D721Med (cell line): ENCODE measurements around the gene UAP1.
"Not testable (repeated sequence)": the region's sequence is repeated elsewhere in the genome, so short reads cannot be mapped to it uniquely, and the experiment has no call there.

ENCODE experiments used
- DNase-seq: peaks from one replicate; pipeline ENCODE4 v3.0.0; 2011; ENCODE audit warnings: low spot score; ENCODE audit not compliant: insufficient read length
- FAIRE-seq: peaks from 2 replicates; lab custom pipeline; 2011; peaks lifted over from hg19 to GRCh38; lab: Jason Lieb, UNC
- TF ChIP-seq, protein P1 (sequence below): IDR thresholded peaks from 2 replicates; pipeline ENCODE4 v1.5.1; 2012; ENCODE audit warnings: mild to moderate bottlenecking, control low read depth; ENCODE audit not compliant: insufficient read depth; ENCODE audit errors: missing control alignments

The UAP1 gene

GRCh38 chr1:162578936-162579335 is 17.4 kb downstream of the UAP1 start:
- FAIRE-seq: peak; percentile 55

DNA sequence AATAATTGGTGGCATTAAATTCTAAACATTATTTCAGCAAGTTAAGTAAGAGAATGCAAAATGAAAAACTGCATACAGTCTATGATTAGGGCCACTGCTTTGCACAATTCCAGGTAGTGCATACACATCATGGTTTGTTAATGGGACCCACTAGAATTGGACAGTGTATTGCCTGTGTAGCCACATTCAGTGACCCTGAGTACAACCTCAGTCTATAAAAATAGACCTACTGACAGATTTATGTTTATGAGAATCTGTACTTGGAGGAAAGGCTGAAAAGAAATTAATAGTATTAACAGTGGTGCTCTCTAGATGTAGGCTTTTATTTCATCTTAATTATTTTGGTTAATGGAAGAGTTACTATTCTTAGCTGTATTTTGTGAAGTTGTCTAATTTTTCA is 18.8 kb downstream of the UAP1 start:
- DNase-seq (no peak), FAIRE-seq (no peak)
- TF ChIP-seq, protein P1, sequence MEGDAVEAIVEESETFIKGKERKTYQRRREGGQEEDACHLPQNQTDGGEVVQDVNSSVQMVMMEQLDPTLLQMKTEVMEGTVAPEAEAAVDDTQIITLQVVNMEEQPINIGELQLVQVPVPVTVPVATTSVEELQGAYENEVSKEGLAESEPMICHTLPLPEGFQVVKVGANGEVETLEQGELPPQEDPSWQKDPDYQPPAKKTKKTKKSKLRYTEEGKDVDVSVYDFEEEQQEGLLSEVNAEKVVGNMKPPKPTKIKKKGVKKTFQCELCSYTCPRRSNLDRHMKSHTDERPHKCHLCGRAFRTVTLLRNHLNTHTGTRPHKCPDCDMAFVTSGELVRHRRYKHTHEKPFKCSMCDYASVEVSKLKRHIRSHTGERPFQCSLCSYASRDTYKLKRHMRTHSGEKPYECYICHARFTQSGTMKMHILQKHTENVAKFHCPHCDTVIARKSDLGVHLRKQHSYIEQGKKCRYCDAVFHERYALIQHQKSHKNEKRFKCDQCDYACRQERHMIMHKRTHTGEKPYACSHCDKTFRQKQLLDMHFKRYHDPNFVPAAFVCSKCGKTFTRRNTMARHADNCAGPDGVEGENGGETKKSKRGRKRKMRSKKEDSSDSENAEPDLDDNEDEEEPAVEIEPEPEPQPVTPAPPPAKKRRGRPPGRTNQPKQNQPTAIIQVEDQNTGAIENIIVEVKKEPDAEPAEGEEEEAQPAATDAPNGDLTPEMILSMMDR: no peak

More at GRCh38 chr1:162578936-162579335, 17.4 kb downstream of the UAP1 start:
- TF ChIP-seq, protein P1: no peak
- no peak for DNase-seq

GRCh38 chr1:162582901-162583300 is 21.4 kb downstream of the UAP1 start:
- FAIRE-seq: not testable (repeated sequence)

GRCh38 chr1:162585101-162585500 is 23.6 kb downstream of the UAP1 start:
- DNase-seq, FAIRE-seq: not testable (repeated sequence)

More at GRCh38 chr1:162582901-162583300, 21.4 kb downstream of the UAP1 start:
- DNase-seq: not testable (repeated sequence)

GRCh38 chr1:162587347-162587746 is 25.8 kb downstream of the UAP1 start:
- TF ChIP-seq, protein P1: no peak
- no peak for FAIRE-seq
- DNase-seq: no peak

DNA sequence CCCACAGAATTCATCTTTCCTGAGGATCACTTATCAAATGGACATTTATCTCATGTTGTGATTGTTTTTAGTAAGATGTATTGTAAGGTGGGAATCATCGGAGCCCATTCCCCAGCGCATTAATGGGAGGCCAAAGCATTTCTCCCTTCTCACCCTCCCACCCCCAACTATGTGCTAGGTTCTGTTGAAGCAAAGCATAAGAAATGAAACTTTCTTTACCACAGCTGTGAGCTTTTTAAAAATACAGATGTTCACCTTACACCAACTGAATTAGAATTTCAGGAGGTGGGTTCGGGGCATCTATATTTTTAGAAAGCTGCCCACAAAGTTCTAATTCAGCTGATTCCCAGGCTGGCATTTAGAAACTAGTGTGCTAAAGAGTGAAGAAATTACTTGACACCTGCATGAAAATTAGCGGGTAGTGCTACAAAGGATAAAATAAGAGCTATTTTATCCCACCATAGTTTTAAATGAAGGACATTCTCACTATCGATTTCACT is 26.3 kb downstream of the UAP1 start:
- no peak for DNase-seq
- TF ChIP-seq, protein P1: no peak
- FAIRE-seq: peak; percentile 32

DNA sequence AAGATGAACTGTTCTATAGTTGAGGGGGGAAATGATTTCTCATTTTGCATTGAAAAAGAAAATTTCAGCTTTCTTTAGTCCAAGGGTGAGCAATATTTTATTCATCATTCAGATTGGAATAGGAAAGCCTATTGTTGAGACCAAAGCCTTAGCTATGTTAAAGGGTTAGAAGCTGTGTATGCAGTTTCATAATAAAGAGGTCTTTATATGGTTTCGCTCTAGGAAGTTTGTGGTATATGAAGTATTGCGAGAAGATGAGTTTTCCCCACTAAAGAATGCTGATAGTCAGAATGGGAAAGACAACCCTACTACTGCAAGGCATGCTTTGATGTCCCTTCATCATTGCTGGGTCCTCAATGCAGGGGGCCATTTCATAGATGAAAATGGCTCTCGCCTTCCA is 28.6 kb downstream of the UAP1 start:
- TF ChIP-seq, protein P1: no peak
- FAIRE-seq (peak; percentile 11), DNase-seq (no peak)

GRCh38 chr1:162590686-162591085 is 29.2 kb downstream of the UAP1 start:
- no peak for DNase-seq
- TF ChIP-seq, protein P1: no peak
- no peak for FAIRE-seq
